Measurements from ENCODE around the gene RTL10. TPM values are rescaled to one million over a fixed set of nuclear protein-coding genes. Genes with fewer than 3 reads are reported as not detected.
A peak's percentile ranks its signal among the peaks of the same experiment; 100 is the strongest.

The RTL10 gene
- total and polyA plus RNA-seq, 5 donors: 5.8 to 9.9 (median 7.9) TPM

- Histone ChIP-seq H3K4me1 (ENCODE audit: control insufficient read depth, insufficient read depth, low read length) (no peaks in the 10 kb centered on the region), H3K27ac (ENCODE audit: low read length) (peak overlapping the region; percentile 1), H3K27me3 (ENCODE audit: control insufficient read depth, insufficient read depth) (no peaks in the 10 kb centered on the region), H3K4me3 (ENCODE audit: low read length) (no peak overlapping the region), H3K9me3 (ENCODE audit: control insufficient read depth, low read length) (no peaks in the 10 kb centered on the region)
- DNase-seq (peak; percentile 71 to 80 (median 78)), ATAC-seq (peak; percentile 53 to 72)
- 45% methylated on average over 27 of the region's 27 CpGs for WGBS
- intact Hi-C loops (cut with DNase I): no loop called here
Measured at GRCh38 chr22:19880786-19881569, 26.3 kb upstream of the RTL10 start.

GRCh38 chr22:19879992-19880785 lies 25.5 kb upstream of the RTL10 start:
- no peaks in the 10 kb centered on the region for H3K27me3 ChIP-seq (ENCODE audit: control insufficient read depth, insufficient read depth)
- H3K4me3 ChIP-seq (ENCODE audit: low read length): no peak overlapping the region
- H3K27ac ChIP-seq (ENCODE audit: low read length): no peak overlapping the region
- H3K4me1 ChIP-seq (ENCODE audit: control insufficient read depth, insufficient read depth, low read length): no peaks in the 10 kb centered on the region
- WGBS: 94% methylated on average over 34 of the region's 34 CpGs
- no peak for ATAC-seq
- intact Hi-C loops (cut with DNase I): no loop called here
- DNase-seq: peak; percentile 9 to 49 (median 34)
- no peaks in the 10 kb centered on the region for H3K9me3 ChIP-seq (ENCODE audit: control insufficient read depth, low read length)

GRCh38 chr22:19879643-19879991 lies 24.9 kb upstream of the RTL10 start:
- no peaks in the 10 kb centered on the region for H3K9me3 ChIP-seq (ENCODE audit: control insufficient read depth, low read length)
- intact Hi-C loops (cut with DNase I): no loop called here
- H3K4me3 ChIP-seq (ENCODE audit: low read length): no peak overlapping the region
- no peak overlapping the region for H3K27ac ChIP-seq (ENCODE audit: low read length)
- 78% methylated on average over 4 of the region's 4 CpGs for WGBS
- H3K27me3 ChIP-seq (ENCODE audit: control insufficient read depth, insufficient read depth): no peaks in the 10 kb centered on the region
- no peaks in the 10 kb centered on the region for H3K4me1 ChIP-seq (ENCODE audit: control insufficient read depth, insufficient read depth, low read length)
- DNase-seq (peak in 2 of 3 donors; percentile 4 to 47), ATAC-seq (no peak)

GRCh38 chr22:19879246-19879570 lies 24.5 kb upstream of the RTL10 start:
- H3K27me3 ChIP-seq (ENCODE audit: control insufficient read depth, insufficient read depth): no peaks in the 10 kb centered on the region
- intact Hi-C loops (cut with DNase I): no loop called here
- no peak for ATAC-seq
- H3K4me3 ChIP-seq (ENCODE audit: low read length): no peak overlapping the region
- no peak overlapping the region for H3K27ac ChIP-seq (ENCODE audit: low read length)
- H3K4me1 ChIP-seq (ENCODE audit: control insufficient read depth, insufficient read depth, low read length): no peaks in the 10 kb centered on the region
- DNase-seq: peak; percentile 1 to 39 (median 36)
- H3K9me3 ChIP-seq (ENCODE audit: control insufficient read depth, low read length): no peaks in the 10 kb centered on the region
- WGBS: 93% methylated on average over 13 of the region's 13 CpGs

GRCh38 chr22:19878461-19879245 lies 24.0 kb upstream of the RTL10 start:
- Histone ChIP-seq H3K27me3 (ENCODE audit: control insufficient read depth, insufficient read depth) (no peaks in the 10 kb centered on the region), H3K27ac (ENCODE audit: low read length) (no peak overlapping the region), H3K9me3 (ENCODE audit: control insufficient read depth, low read length) (no peaks in the 10 kb centered on the region), H3K4me1 (ENCODE audit: control insufficient read depth, insufficient read depth, low read length) (no peaks in the 10 kb centered on the region), H3K4me3 (ENCODE audit: low read length) (no peak overlapping the region)
- 88% methylated on average over 16 of the region's 16 CpGs for WGBS
- intact Hi-C loops (cut with DNase I): no loop called here
- ATAC-seq (no peak), DNase-seq (peak in 2 of 3 donors; percentile 10 to 45)

GRCh38 chr22:19877626-19878339 lies 23.1 kb upstream of the RTL10 start:
- Histone ChIP-seq H3K9me3 (ENCODE audit: control insufficient read depth, low read length) (no peaks in the 10 kb centered on the region), H3K27me3 (ENCODE audit: control insufficient read depth, insufficient read depth) (no peaks in the 10 kb centered on the region), H3K27ac (ENCODE audit: low read length) (no peak overlapping the region), H3K4me3 (ENCODE audit: low read length) (no peak overlapping the region), H3K4me1 (ENCODE audit: control insufficient read depth, insufficient read depth, low read length) (no peaks in the 10 kb centered on the region)
- peak in 2 of 3 donors; percentile 35 to 41 for DNase-seq
- no peak for ATAC-seq
- WGBS: 91% methylated on average over 20 of the region's 20 CpGs
- intact Hi-C loops (cut with DNase I): no loop called here

GRCh38 chr22:19876941-19877625 lies 22.4 kb upstream of the RTL10 start:
- DNase-seq (peak; percentile 10 to 51 (median 44)), ATAC-seq (no peak)
- H3K27me3 ChIP-seq (ENCODE audit: control insufficient read depth, insufficient read depth): no peaks in the 10 kb centered on the region
- no peaks in the 10 kb centered on the region for H3K4me1 ChIP-seq (ENCODE audit: control insufficient read depth, insufficient read depth, low read length)
- no peak overlapping the region for H3K27ac ChIP-seq (ENCODE audit: low read length)
- WGBS: 92% methylated on average over 18 of the region's 18 CpGs
- intact Hi-C loops (cut with DNase I): no loop called here
- H3K4me3 ChIP-seq (ENCODE audit: low read length): no peak overlapping the region
- H3K9me3 ChIP-seq (ENCODE audit: control insufficient read depth, low read length): no peaks in the 10 kb centered on the region

- no peak overlapping the region for H3K4me3 ChIP-seq (ENCODE audit: low read length)
- ATAC-seq: peak; percentile 12 to 15
- intact Hi-C loops (cut with DNase I): no loop called here
- H3K9me3 ChIP-seq (ENCODE audit: control insufficient read depth, low read length): no peaks in the 10 kb centered on the region
- 80% methylated on average over 21 of the region's 21 CpGs for WGBS
- no peaks in the 10 kb centered on the region for H3K4me1 ChIP-seq (ENCODE audit: control insufficient read depth, insufficient read depth, low read length)
- H3K27ac ChIP-seq (ENCODE audit: low read length): no peak overlapping the region
- no peaks in the 10 kb centered on the region for H3K27me3 ChIP-seq (ENCODE audit: control insufficient read depth, insufficient read depth)
- peak; percentile 27 to 64 (median 54) for DNase-seq
Measured at GRCh38 chr22:19876314-19876940, 21.8 kb upstream of the RTL10 start.

GRCh38 chr22:19875531-19876313 lies 21.0 kb upstream of the RTL10 start:
- H3K4me1 ChIP-seq (ENCODE audit: control insufficient read depth, insufficient read depth, low read length): no peaks in the 10 kb centered on the region
- ATAC-seq (peak; percentile 9 to 65), DNase-seq (peak; percentile 61 to 74 (median 67))
- H3K4me3 ChIP-seq (ENCODE audit: low read length): no peak overlapping the region
- no peaks in the 10 kb centered on the region for H3K9me3 ChIP-seq (ENCODE audit: control insufficient read depth, low read length)
- no peaks in the 10 kb centered on the region for H3K27me3 ChIP-seq (ENCODE audit: control insufficient read depth, insufficient read depth)
- intact Hi-C loops (cut with DNase I): no loop called here
- H3K27ac ChIP-seq (ENCODE audit: low read length): no peak overlapping the region
- 74% methylated on average over 23 of the region's 23 CpGs for WGBS

All from right cardiac atrium (tissue), 5 donors.